Transverse colon (tissue), 4 donors: ENCODE results near the gene ZFHX3. TPM values are rescaled to one million over a fixed set of nuclear protein-coding genes. Genes with fewer than 3 reads are reported as not detected.
A peak's percentile ranks its signal among the peaks of the same experiment; 100 is the strongest.

Experiments used
- DNase-seq: peaks from one replicate; pipeline ENCODE4 v3.0.0-alpha.2; 2019
- H3K27ac ChIP-seq, 4 donors: fragments of 200-600 bp; sonication (generic); 2 replicates each; pipeline ENCODE4 v1.5.1; 2016 to 2018; ENCODE audit warnings: inconsistent platforms in 4 of 4
- H3K27me3 ChIP-seq: fragments of 200-600 bp; sonication (generic); 2 replicates; pipeline ENCODE4 v1.5.1; 2017; ENCODE audit warnings: inconsistent platforms
- H3K36me3 ChIP-seq, 4 donors: fragments of 200-600 bp; sonication (generic); 2 replicates each; pipeline ENCODE4 v1.5.1; 2017 to 2019; ENCODE audit warnings: inconsistent platforms in 4 of 4
- H3K4me1 ChIP-seq, 4 donors: fragments of 200-600 bp; sonication (generic); 2 replicates each; pipeline ENCODE4 v1.5.1; 2017 to 2020; ENCODE audit warnings: inconsistent platforms in 4 of 4
- H3K4me3 ChIP-seq, 4 donors: fragments of 200-600 bp; sonication (generic); 1 replicate in 1 of 4; 2 replicates in 3 of 4; pipeline versions ENCODE4 v1.5.1 to v1.6.1; 2017 to 2019; ENCODE audit warnings: inconsistent platforms in 4 of 4
- H3K9me3 ChIP-seq, 2 donors: fragments of 200-600 bp; sonication (generic); 2 replicates each; pipeline ENCODE4 v1.5.1; 2017 to 2019; ENCODE audit warnings: inconsistent platforms in 2 of 2
- EP300 ChIP-seq: sonication (generic); formaldehyde crosslinking; IDR thresholded peaks from one replicate; pipeline ENCODE4 v1.6.1; 2017; ENCODE audit warnings: antibody characterized with exemption, low read depth
- POLR2A ChIP-seq: fragments of 450-650 bp; IDR thresholded peaks from one replicate; pipeline ENCODE4 v1.6.1; 2016; ENCODE audit warnings: antibody characterized with exemption, mild to moderate bottlenecking, moderate library complexity
- POLR2AphosphoS5 ChIP-seq, 3 donors: sonication (generic); formaldehyde crosslinking; IDR thresholded peaks; one replicate each; pipeline ENCODE4 v1.6.1; 2016; ENCODE audit warnings: antibody characterized with exemption in 3 of 3
- WGBS, 2 donors: methylation state at CpG; one replicate each; pipeline ENCODE4 v1.1.5; 2018; ENCODE audit warnings: low coverage in 1 of 2; 5-methylcytosine and 5-hydroxymethylcytosine counted together
- in situ Hi-C, 4 donors: fragments of 200-750 bp; cut with MboI; loops; one replicate each; pipeline versions ENCODE4 v1.15.0 to v1.15.1; 2017; ENCODE audit warnings: low sequenced_read_pairs in 3 of 4, low pct_ligation_motif_present in 1 of 4, low pct_unique_long_range_greater_than_20kb in 1 of 4
- intact Hi-C: fragments of 100-400 bp; cut with DNase I; formaldehyde crosslinking; loops from one replicate; pipeline ENCODE4 v1.15.1; 2023; ENCODE audit warnings: low total_unique reads
- total RNA-seq, 4 donors: library from RNA; depleted of rRNA; stranded (reverse); fragments of >200 nt; gene quantifications; one replicate each; pipeline ENCODE4 v1.1.0, GENCODE V29; 2016
- TF ChIP-seq, protein P1 (sequence below), 5 experiments: fragments of 200-600 bp in 3 of 5; fragments of 450-650 bp in 2 of 5; sonication (generic) in 3 of 5; IDR thresholded peaks; 1 replicate in 2 of 5; 2 replicates in 3 of 5; pipeline ENCODE4 v1.5.1; 2016 to 2017; ENCODE audit warnings: antibody characterized with exemption in 5 of 5, inconsistent platforms in 3 of 5, mild to moderate bottlenecking in 2 of 5, moderate library complexity in 1 of 5

The ZFHX3 gene
- total RNA-seq, 4 donors from 2014 or later = 12.3 to 23.7 (median 15.3) TPM

DNA sequence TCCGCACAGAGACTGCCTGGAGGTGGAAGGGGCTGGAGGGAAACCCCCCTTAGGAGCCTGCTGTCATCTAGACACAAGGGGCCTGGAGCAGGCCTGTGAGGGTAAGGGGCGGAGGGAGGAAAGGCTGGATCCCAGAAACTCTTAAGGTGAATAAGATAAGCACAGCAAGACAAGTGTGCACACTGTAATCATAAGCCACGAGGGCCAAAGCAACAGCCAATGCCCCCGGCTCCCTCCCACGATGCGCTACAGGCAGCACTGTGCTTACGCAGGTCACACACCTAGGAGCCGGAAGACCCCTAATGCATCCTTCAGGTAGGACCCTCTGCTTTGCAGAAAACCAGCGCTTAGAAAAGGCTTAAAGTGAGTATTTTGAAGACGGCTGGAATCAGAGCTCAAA lies 24.6 kb downstream of the ZFHX3 start:
- no peaks in the 10 kb centered on the region for H3K27me3 ChIP-seq
- H3K4me3 ChIP-seq = no peak overlapping the region
- H3K9me3 ChIP-seq = no peaks in the 10 kb centered on the region
- no peak for DNase-seq
- no peaks in the 10 kb centered on the region for H3K36me3 ChIP-seq
- intact Hi-C loops = no loop called here
- peaks cover 17 to 50% (median 23%) of the 10 kb centered on the region in 4 donors for H3K4me1 ChIP-seq
- H3K27ac ChIP-seq = no peak overlapping the region
- in situ Hi-C loops = no loop called here
- 95 to 100% methylated on average over 1 to 10 of the region's 10 CpGs for WGBS, 2 donors
- TF ChIP-seq, protein P1, sequence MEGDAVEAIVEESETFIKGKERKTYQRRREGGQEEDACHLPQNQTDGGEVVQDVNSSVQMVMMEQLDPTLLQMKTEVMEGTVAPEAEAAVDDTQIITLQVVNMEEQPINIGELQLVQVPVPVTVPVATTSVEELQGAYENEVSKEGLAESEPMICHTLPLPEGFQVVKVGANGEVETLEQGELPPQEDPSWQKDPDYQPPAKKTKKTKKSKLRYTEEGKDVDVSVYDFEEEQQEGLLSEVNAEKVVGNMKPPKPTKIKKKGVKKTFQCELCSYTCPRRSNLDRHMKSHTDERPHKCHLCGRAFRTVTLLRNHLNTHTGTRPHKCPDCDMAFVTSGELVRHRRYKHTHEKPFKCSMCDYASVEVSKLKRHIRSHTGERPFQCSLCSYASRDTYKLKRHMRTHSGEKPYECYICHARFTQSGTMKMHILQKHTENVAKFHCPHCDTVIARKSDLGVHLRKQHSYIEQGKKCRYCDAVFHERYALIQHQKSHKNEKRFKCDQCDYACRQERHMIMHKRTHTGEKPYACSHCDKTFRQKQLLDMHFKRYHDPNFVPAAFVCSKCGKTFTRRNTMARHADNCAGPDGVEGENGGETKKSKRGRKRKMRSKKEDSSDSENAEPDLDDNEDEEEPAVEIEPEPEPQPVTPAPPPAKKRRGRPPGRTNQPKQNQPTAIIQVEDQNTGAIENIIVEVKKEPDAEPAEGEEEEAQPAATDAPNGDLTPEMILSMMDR (IDR thresholded peaks at IDR 0.05) = no peak
- TF ChIP-seq POLR2AphosphoS5 (IDR thresholded peaks at IDR 0.05) = no peak
- no peak for TF ChIP-seq POLR2A
- TF ChIP-seq EP300 = no peak

GRCh38 chr16:73022534-73022933 lies 25.4 kb downstream of the ZFHX3 start:
- H3K4me1 ChIP-seq = peaks cover 11 to 49% (median 21%) of the 10 kb centered on the region in 4 donors
- no peak overlapping the region for H3K27ac ChIP-seq
- 91% methylated on average over 7 of the region's 7 CpGs; no CpG with 5 or more reads in 1 of the 2 donors for WGBS, 2 donors
- no peak overlapping the region for H3K4me3 ChIP-seq
- H3K9me3 ChIP-seq = no peaks in the 10 kb centered on the region
- TF ChIP-seq EP300 (no peak), POLR2A (no peak), POLR2AphosphoS5 (IDR thresholded peaks at IDR 0.05) (no peak)
- TF ChIP-seq, protein P1 (IDR thresholded peaks at IDR 0.05) = no peak
- DNase-seq = no peak
- H3K27me3 ChIP-seq = no peaks in the 10 kb centered on the region
- intact Hi-C loops (no loop called here), in situ Hi-C loops (no loop called here)
- H3K36me3 ChIP-seq = no peaks in the 10 kb centered on the region

DNA sequence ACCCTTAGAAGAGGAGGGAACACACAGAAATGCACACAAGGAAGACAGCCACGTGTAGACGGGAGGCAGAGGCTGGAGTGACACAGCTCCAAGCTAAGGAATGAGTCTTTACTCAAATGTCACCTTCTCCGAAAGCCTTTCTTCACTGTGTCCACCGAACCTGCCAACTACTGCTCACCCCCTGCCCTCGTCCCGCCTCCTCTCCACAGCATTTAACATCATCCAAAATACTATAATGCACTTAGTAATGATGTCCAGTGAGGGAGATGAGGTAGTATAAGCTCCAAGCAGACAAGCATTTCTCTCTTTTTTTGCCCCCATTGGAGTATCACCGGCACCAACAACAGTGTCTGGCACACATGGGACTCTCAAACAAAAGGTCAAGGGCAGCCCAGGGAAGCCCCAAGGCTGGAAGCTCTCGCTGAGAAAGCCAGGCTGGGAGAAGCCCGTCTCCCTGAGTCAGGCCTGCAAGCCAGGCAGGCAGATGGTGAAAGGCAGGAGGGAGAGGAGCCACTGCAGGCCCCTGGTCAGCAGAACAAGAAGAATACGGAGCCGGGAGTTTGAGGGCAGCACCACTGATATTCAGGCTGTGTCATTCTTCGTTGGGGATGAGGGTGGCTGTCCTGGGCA lies 25.9 kb downstream of the ZFHX3 start:
- Histone ChIP-seq H3K9me3 (no peaks in the 10 kb centered on the region), H3K4me1 (peaks cover 16 to 51% (median 25%) of the 10 kb centered on the region in 4 donors), H3K36me3 (no peaks in the 10 kb centered on the region), H3K27me3 (no peaks in the 10 kb centered on the region), H3K27ac (no peak overlapping the region), H3K4me3 (no peak overlapping the region)
- in situ Hi-C loops (no loop called here), intact Hi-C loops (no loop called here)
- TF ChIP-seq POLR2AphosphoS5 (IDR thresholded peaks at IDR 0.05) (no peak), POLR2A (no peak), EP300 (no peak)
- TF ChIP-seq, protein P1 (IDR thresholded peaks at IDR 0.05) = no peak
- 91 to 95% methylated on average over 3 to 12 of the region's 12 CpGs for WGBS, 2 donors
- no peak for DNase-seq

DNA sequence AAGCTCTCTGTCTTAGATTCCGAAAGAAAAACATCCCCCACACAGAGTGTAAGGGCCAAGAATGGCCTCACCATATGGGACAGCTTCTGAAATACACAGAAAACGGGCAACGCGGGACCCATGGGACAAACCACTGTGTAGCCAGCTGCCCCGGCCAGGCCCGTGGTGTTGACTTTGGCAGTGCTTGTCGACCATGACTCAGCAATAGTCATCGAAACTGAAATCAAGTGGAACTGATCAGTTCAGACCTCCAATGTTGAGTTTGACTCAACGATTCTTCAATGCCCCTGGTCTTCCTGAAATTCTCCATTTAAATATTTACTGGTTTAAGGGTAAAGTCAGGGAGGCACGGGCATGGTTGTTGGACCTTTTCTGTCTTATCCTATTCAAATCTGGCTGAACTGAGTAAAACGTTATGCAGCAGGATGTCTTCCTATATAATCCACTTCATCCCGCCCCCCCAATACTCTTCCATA lies 27.5 kb downstream of the ZFHX3 start:
- H3K27me3 ChIP-seq = no peaks in the 10 kb centered on the region
- no peaks in the 10 kb centered on the region for H3K9me3 ChIP-seq
- H3K27ac ChIP-seq = peak overlapping the region in 3 of 4 donors; percentile 13 to 42 (median 31)
- H3K36me3 ChIP-seq = no peaks in the 10 kb centered on the region
- peak; percentile 69 for DNase-seq
- in situ Hi-C loops (no loop called here), intact Hi-C loops (no loop called here)
- no peak overlapping the region for H3K4me3 ChIP-seq
- TF ChIP-seq POLR2AphosphoS5 (IDR thresholded peaks at IDR 0.05) (peak in 1 of 3 donors; percentile 12), POLR2A (no peak)
- TF ChIP-seq, protein P1 (IDR thresholded peaks at IDR 0.05) = no peak
- peaks cover 27 to 62% (median 37%) of the 10 kb centered on the region in 4 donors for H3K4me1 ChIP-seq
- 20 to 52% methylated on average over 12 of the region's 12 CpGs for WGBS, 2 donors
